ENCODE data around the gene STIM1.

GRCh38 chr11:3873712-3874349 lies 18.4 kb downstream of the STIM1 start:
- TF ChIP-seq POLR2A (IDR thresholded peaks at IDR 0.05) (no peak), CTCF (IDR thresholded peaks at IDR 0.05) (no peak)

Measured in Peyer's patch (tissue), 4 donors.